ENCODE data around the gene PDE8A. TPM values are rescaled to one million over a fixed set of nuclear protein-coding genes. Genes with fewer than 3 reads are reported as not detected.

PDE8A gene
- total RNA-seq, 1 donor from 2014 or later, result 43.4 TPM

DNA sequence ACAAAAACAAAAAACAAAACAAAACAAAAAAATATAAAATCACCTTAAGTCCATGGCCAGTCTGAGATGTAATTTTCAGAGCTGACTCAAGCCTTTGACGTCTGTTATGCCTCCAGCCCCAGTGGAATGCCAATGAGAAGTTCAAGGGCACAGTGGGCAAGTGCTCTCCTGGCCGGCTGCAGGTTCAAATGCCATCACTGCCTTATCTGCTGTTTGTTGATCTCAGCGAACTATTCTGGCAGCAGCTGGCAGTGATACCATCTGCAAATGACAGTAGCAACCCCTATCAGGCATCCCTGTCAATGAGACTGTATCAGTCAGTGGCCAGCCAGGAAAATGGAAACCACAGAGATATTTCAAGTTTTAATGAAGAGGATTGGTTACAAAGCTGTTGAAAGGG lies 10.8 kb upstream of the PDE8A start:
- no peaks in the 10 kb centered on the region for H3K4me1 Mint-ChIP-seq (ENCODE audit: unreplicated experiment)
- no peak overlapping the region for H3K27ac Mint-ChIP-seq (ENCODE audit: unreplicated experiment)
- H3K4me3 Mint-ChIP-seq (ENCODE audit: unreplicated experiment), result no peak overlapping the region
- no peak for DNase-seq (ENCODE audit: low spot score)
- peaks cover 9% of the 10 kb centered on the region for H3K36me3 Mint-ChIP-seq (ENCODE audit: low read depth, unreplicated experiment)
- H3K9me3 Mint-ChIP-seq (ENCODE audit: unreplicated experiment), result no peaks in the 10 kb centered on the region
- peaks cover 4% of the 10 kb centered on the region for H3K27me3 Mint-ChIP-seq (ENCODE audit: unreplicated experiment)
- TF ChIP-seq, protein P1, sequence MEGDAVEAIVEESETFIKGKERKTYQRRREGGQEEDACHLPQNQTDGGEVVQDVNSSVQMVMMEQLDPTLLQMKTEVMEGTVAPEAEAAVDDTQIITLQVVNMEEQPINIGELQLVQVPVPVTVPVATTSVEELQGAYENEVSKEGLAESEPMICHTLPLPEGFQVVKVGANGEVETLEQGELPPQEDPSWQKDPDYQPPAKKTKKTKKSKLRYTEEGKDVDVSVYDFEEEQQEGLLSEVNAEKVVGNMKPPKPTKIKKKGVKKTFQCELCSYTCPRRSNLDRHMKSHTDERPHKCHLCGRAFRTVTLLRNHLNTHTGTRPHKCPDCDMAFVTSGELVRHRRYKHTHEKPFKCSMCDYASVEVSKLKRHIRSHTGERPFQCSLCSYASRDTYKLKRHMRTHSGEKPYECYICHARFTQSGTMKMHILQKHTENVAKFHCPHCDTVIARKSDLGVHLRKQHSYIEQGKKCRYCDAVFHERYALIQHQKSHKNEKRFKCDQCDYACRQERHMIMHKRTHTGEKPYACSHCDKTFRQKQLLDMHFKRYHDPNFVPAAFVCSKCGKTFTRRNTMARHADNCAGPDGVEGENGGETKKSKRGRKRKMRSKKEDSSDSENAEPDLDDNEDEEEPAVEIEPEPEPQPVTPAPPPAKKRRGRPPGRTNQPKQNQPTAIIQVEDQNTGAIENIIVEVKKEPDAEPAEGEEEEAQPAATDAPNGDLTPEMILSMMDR (IDR thresholded peaks at IDR 0.05; ENCODE audit: unreplicated experiment), result no peak

DNA sequence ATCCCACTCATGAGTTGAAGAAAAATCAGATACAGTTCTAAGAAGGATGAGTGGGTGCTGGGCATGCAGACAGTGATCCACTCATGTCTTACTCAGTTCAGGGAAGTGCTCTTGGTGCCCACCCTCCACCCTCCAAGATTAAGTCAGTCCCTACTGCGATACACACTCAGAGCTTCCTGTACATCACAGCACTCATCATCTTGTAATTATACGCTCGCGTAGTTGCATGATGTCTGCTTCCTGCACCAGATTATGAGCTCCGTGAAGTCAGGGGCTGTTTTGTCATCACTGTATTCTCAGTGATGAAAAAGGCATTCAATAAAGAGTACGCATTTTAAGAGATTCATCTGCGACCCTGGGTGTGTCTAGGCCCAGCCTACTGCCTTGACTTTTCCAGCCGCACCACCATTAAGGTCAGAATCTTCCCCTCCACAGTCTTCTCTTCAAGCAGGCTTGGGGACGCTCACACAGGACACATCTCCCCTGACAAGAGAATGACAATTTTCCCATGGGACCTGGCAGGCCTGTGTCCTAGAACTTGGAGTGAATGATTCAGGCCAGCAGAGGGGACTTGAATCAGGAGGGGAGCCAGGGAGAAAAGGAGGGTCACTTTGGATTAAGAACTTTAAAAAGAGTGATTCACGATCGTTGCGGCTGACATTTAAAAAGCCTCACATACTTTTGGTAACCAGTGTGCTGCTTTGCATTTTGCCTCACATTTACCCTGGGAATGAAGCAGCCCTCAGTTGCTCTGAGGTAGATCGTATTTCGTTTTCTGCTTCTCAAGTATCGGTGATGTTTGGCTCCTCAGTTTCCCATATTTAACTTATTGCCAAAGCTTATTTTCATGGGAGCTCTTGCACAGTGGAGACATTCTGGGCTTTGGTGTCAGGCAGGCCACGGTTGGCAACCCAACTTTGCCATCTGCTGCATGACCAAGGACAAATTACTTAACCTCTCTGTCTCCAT lies 7.9 kb upstream of the PDE8A start:
- Mint-ChIP-seq H3K27me3 (ENCODE audit: unreplicated experiment) (peaks cover 15% of the 10 kb centered on the region), H3K4me1 (ENCODE audit: unreplicated experiment) (peaks cover 5% of the 10 kb centered on the region), H3K27ac (ENCODE audit: unreplicated experiment) (no peak overlapping the region), H3K36me3 (ENCODE audit: low read depth, unreplicated experiment) (no peaks in the 10 kb centered on the region), H3K4me3 (ENCODE audit: unreplicated experiment) (no peak overlapping the region), H3K9me3 (ENCODE audit: unreplicated experiment) (no peaks in the 10 kb centered on the region)
- TF ChIP-seq, protein P1 (IDR thresholded peaks at IDR 0.05; ENCODE audit: unreplicated experiment), result no peak
- DNase-seq (ENCODE audit: low spot score), result no peak

DNA sequence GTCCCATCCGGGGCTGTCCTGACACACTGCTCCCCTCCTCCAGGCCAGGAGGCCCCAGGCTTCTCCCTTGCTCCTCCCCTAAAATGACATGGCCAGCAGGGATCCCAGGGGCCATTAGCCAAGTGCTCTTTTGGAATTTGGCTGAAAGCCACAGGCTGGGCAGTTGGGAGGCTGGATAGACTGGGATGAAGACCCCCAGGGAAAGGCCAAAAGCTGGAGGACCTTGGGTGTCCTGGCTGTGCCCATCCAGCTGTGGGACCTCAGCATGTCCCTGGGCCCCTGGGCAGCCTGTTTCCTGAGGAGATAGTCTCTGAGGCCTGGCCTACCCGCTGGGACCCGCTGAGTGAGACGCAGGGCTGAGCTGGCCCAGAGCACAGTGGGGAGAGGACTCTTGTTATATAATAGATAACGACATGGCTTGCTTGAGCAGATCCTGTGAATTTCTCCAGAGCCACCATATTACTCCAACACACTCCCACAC lies 5.7 kb upstream of the PDE8A start:
- TF ChIP-seq, protein P1 (IDR thresholded peaks at IDR 0.05; ENCODE audit: unreplicated experiment), result no peak
- peaks cover 15% of the 10 kb centered on the region for H3K27me3 Mint-ChIP-seq (ENCODE audit: unreplicated experiment)
- peaks cover 16% of the 10 kb centered on the region for H3K4me1 Mint-ChIP-seq (ENCODE audit: unreplicated experiment)
- H3K27ac Mint-ChIP-seq (ENCODE audit: unreplicated experiment), result no peak overlapping the region
- H3K4me3 Mint-ChIP-seq (ENCODE audit: unreplicated experiment), result no peak overlapping the region
- DNase-seq (ENCODE audit: low spot score), result no peak
- no peaks in the 10 kb centered on the region for H3K9me3 Mint-ChIP-seq (ENCODE audit: unreplicated experiment)
- peaks cover 4% of the 10 kb centered on the region for H3K36me3 Mint-ChIP-seq (ENCODE audit: low read depth, unreplicated experiment)

DNA sequence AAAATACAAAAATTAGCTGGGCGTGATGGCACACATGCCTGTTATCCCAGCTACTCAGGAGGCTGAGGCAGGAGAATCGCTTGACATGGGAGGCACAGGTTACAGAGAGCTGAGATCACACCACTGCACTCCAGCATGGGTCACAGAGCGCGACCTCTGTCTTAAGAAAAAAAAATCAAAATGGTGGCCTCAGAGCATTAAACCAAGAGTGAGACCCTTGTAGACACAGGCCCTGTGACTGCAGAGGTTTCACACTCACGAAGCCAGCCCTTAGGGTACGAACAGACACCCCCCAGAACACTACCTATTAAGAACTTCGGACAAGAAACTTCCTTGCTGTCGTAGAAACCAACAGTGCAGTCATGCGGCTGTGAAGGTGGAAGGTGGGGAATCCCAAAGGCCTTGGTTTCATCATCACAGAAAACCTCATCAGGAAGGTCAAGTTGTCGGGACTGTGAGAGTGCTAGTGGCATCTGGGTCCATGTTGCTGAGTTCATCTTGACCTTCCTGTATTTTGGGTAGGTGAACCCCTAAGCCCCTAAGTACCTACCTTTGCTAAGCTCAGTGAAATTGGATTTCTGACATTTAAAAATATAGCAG lies 4.8 kb upstream of the PDE8A start:
- Mint-ChIP-seq H3K4me1 (ENCODE audit: unreplicated experiment) (peaks cover 16% of the 10 kb centered on the region), H3K36me3 (ENCODE audit: low read depth, unreplicated experiment) (peaks cover 4% of the 10 kb centered on the region), H3K9me3 (ENCODE audit: unreplicated experiment) (no peaks in the 10 kb centered on the region), H3K27ac (ENCODE audit: unreplicated experiment) (no peak overlapping the region), H3K27me3 (ENCODE audit: unreplicated experiment) (peaks cover 15% of the 10 kb centered on the region), H3K4me3 (ENCODE audit: unreplicated experiment) (no peak overlapping the region)
- no peak for DNase-seq (ENCODE audit: low spot score)
- TF ChIP-seq, protein P1 (IDR thresholded peaks at IDR 0.05; ENCODE audit: unreplicated experiment), result no peak

All from endothelial cell (in vitro differentiated cells).